HepG2 (cell line): ENCODE measurements around the gene TBXA2R. TPM values are rescaled to one million over a fixed set of nuclear protein-coding genes. Genes with fewer than 3 reads are reported as not detected.
A peak's percentile ranks its signal among the peaks of the same experiment; 100 is the strongest.

ENCODE experiments used
- AGO2 ChIP-seq: fragments of 200-400 bp; formaldehyde crosslinking; optimal IDR thresholded peaks from 2 replicates; pipeline ENCODE3; 2017; ENCODE audit warnings: mild to moderate bottlenecking, low read depth, low read length, moderate library complexity
- FOXP4 ChIP-seq: sonication (generic); formaldehyde crosslinking; IDR thresholded peaks from 2 replicates; pipeline ENCODE4 v1.4.0; 2020; ENCODE audit warnings: missing genetic modification reagents
- GTF3A ChIP-seq: sonication (generic); formaldehyde crosslinking; conservative IDR thresholded peaks from 2 replicates; pipeline ENCODE4 v1.4.0; 2020; ENCODE audit warnings: mild to moderate bottlenecking, missing genetic modification reagents
- HNRNPL ChIP-seq: fragments of 200-400 bp; formaldehyde crosslinking; IDR thresholded peaks from 2 replicates; pipeline ENCODE4 v1.6.1; 2017; ENCODE audit warnings: mild to moderate bottlenecking, low read depth, low read length
- KLF15 ChIP-seq: sonication (generic); formaldehyde crosslinking; IDR thresholded peaks from 2 replicates; pipeline ENCODE4 v1.8.1; 2023; ENCODE audit warnings: borderline replicate concordance, mild to moderate bottlenecking, inconsistent platforms, missing genetic modification reagents, mixed read lengths
- MIXL1 ChIP-seq: IDR thresholded peaks from 2 replicates; pipeline ENCODE4 v1.6.1; 2016
- PAWR ChIP-seq: sonication (generic); formaldehyde crosslinking; IDR thresholded peaks from 2 replicates; pipeline ENCODE4 v1.4.0; 2020; ENCODE audit warnings: missing genetic modification reagents, mild to moderate bottlenecking, borderline replicate concordance
- SP1 ChIP-seq, 2 experiments: fragments of 450-650 bp in 1 of 2; sonication (generic) in 1 of 2; formaldehyde crosslinking in 1 of 2; IDR thresholded peaks; 2 replicates each; pipeline versions ENCODE4 v1.4.0 to v1.6.1; 2016 to 2020; ENCODE audit warnings: missing genetic modification reagents in 1 of 2
- SP4 ChIP-seq: sonication (generic); formaldehyde crosslinking; IDR thresholded peaks from 2 replicates; pipeline ENCODE4 v1.8.1; 2023; ENCODE audit warnings: mild to moderate bottlenecking, missing genetic modification reagents
- TFE3 ChIP-seq: IDR thresholded peaks from 2 replicates; pipeline ENCODE4 v1.6.1; 2016
- U2AF1 ChIP-seq: fragments of 200-400 bp; formaldehyde crosslinking; optimal IDR thresholded peaks from 2 replicates; pipeline ENCODE3; 2017; ENCODE audit warnings: mild to moderate bottlenecking, low read depth, low read length
- ZBTB3 ChIP-seq: sonication (generic); formaldehyde crosslinking; IDR thresholded peaks from 2 replicates; pipeline ENCODE4 v1.4.0; 2020; ENCODE audit warnings: low read depth, mild to moderate bottlenecking, moderate library complexity, missing genetic modification reagents, borderline replicate concordance
- ZNF138 ChIP-seq: sonication (generic); formaldehyde crosslinking; IDR thresholded peaks from 2 replicates; pipeline ENCODE4 v1.5.0; 2020; ENCODE audit warnings: mild to moderate bottlenecking, low read depth, missing genetic modification reagents
- ZNF224 ChIP-seq: sonication (generic); formaldehyde crosslinking; IDR thresholded peaks from 2 replicates; pipeline ENCODE4 v1.5.0; 2020; ENCODE audit warnings: mild to moderate bottlenecking, missing genetic modification reagents
- ZNF274 ChIP-seq: sonication (generic); formaldehyde crosslinking; IDR thresholded peaks from 2 replicates; pipeline ENCODE4 v1.5.1; 2020; ENCODE audit warnings: mild to moderate bottlenecking, missing genetic modification reagents
- ZNF569 ChIP-seq: sonication (generic); formaldehyde crosslinking; IDR thresholded peaks from 2 replicates; pipeline ENCODE4 v1.5.0; 2020; ENCODE audit warnings: mild to moderate bottlenecking, missing genetic modification reagents, moderate library complexity, borderline replicate concordance
- ZNF703 ChIP-seq: sonication (generic); formaldehyde crosslinking; IDR thresholded peaks from 2 replicates; pipeline ENCODE4 v1.5.1; 2020; ENCODE audit warnings: missing genetic modification reagents, mild to moderate bottlenecking, moderate library complexity, borderline replicate concordance
- polyA plus RNA-seq, 8 experiments: library from polyadenylated mRNA; depleted of rRNA in 3 of 8; stranded (reverse) in 7 of 8; unstranded in 1 of 8; fragments of >200 nt; fragmentation: Illumina TruSeq in 4 of 8; extraction: Trizol in 4 of 8; gene quantifications; 2 replicates each; pipeline versions ENCODE4 v1.2.1 to v1.2.3, GENCODE V29; 2011 to 2016; ENCODE audit warnings: low read depth in 4 of 8, missing spikeins in 1 of 8, mixed read lengths in 1 of 8; ENCODE audit not compliant: insufficient read depth in 1 of 8
- total RNA-seq, 5 experiments: library from RNA; depleted of rRNA; stranded (reverse); fragments of >200 nt; fragmentation: Illumina TruSeq; extraction: Trizol; gene quantifications; 2 replicates each; pipeline ENCODE4 v1.2.3, GENCODE V29; 2016; ENCODE audit warnings: low read depth in 1 of 5
- TF ChIP-seq, protein P1 (sequence below): sonication (generic); formaldehyde crosslinking; IDR thresholded peaks from 2 replicates; pipeline ENCODE4 v1.9.0; 2021; ENCODE audit warnings: mild to moderate bottlenecking, missing genetic modification reagents
- TF ChIP-seq, protein P2 (sequence below): sonication (generic); formaldehyde crosslinking; IDR thresholded peaks from 2 replicates; pipeline ENCODE4 v1.4.0; 2020; ENCODE audit warnings: mild to moderate bottlenecking, missing genetic modification reagents

TBXA2R gene
- total and polyA plus RNA-seq, 2 of the 13 experiments (the other 11 are each of a cell fraction or from before 2014, with no cell fraction given) = 0.09 TPM; not detected in 1

GRCh38 chr19:3573858-3574637 lies 32.6 kb downstream of the TBXA2R start (continued):
- TF ChIP-seq, protein P1, sequence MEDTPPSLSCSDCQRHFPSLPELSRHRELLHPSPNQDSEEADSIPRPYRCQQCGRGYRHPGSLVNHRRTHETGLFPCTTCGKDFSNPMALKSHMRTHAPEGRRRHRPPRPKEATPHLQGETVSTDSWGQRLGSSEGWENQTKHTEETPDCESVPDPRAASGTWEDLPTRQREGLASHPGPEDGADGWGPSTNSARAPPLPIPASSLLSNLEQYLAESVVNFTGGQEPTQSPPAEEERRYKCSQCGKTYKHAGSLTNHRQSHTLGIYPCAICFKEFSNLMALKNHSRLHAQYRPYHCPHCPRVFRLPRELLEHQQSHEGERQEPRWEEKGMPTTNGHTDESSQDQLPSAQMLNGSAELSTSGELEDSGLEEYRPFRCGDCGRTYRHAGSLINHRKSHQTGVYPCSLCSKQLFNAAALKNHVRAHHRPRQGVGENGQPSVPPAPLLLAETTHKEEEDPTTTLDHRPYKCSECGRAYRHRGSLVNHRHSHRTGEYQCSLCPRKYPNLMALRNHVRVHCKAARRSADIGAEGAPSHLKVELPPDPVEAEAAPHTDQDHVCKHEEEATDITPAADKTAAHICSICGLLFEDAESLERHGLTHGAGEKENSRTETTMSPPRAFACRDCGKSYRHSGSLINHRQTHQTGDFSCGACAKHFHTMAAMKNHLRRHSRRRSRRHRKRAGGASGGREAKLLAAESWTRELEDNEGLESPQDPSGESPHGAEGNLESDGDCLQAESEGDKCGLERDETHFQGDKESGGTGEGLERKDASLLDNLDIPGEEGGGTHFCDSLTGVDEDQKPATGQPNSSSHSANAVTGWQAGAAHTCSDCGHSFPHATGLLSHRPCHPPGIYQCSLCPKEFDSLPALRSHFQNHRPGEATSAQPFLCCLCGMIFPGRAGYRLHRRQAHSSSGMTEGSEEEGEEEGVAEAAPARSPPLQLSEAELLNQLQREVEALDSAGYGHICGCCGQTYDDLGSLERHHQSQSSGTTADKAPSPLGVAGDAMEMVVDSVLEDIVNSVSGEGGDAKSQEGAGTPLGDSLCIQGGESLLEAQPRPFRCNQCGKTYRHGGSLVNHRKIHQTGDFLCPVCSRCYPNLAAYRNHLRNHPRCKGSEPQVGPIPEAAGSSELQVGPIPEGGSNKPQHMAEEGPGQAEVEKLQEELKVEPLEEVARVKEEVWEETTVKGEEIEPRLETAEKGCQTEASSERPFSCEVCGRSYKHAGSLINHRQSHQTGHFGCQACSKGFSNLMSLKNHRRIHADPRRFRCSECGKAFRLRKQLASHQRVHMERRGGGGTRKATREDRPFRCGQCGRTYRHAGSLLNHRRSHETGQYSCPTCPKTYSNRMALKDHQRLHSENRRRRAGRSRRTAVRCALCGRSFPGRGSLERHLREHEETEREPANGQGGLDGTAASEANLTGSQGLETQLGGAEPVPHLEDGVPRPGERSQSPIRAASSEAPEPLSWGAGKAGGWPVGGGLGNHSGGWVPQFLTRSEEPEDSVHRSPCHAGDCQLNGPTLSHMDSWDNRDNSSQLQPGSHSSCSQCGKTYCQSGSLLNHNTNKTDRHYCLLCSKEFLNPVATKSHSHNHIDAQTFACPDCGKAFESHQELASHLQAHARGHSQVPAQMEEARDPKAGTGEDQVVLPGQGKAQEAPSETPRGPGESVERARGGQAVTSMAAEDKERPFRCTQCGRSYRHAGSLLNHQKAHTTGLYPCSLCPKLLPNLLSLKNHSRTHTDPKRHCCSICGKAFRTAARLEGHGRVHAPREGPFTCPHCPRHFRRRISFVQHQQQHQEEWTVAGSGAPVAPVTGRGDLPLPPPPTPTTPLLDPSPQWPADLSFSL (CRISPR knock-in tag) = no peak
- TF ChIP-seq ZNF224 (CRISPR knock-in tag) = no peak
- no peak for TF ChIP-seq KLF15 (CRISPR knock-in tag)
- TF ChIP-seq ZNF274 (CRISPR knock-in tag) = no peak
- no peak for TF ChIP-seq U2AF1
- no peak for TF ChIP-seq ZNF138 (CRISPR knock-in tag)
- peak; percentile 82 for TF ChIP-seq SP1 (IDR thresholded peaks at IDR 0.05)
- peak; percentile 94 for TF ChIP-seq SP1 (CRISPR knock-in tag; IDR thresholded peaks at IDR 0.05)
- no peak for TF ChIP-seq ZNF703 (CRISPR knock-in tag)
- TF ChIP-seq TFE3 = no peak
- TF ChIP-seq MIXL1 = no peak
- TF ChIP-seq GTF3A (CRISPR knock-in tag) = no peak
- TF ChIP-seq PAWR (CRISPR knock-in tag) = no peak
- TF ChIP-seq ZNF569 = no peak
- no peak for TF ChIP-seq FOXP4 (CRISPR knock-in tag)
- TF ChIP-seq ZBTB3 = no peak
- TF ChIP-seq, protein P2, sequence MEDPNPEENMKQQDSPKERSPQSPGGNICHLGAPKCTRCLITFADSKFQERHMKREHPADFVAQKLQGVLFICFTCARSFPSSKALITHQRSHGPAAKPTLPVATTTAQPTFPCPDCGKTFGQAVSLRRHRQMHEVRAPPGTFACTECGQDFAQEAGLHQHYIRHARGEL = no peak
- peak; percentile 92 for TF ChIP-seq SP4
- peak; percentile 89 for TF ChIP-seq HNRNPL
- no peak for TF ChIP-seq AGO2
